SK-N-SH (cell line): ENCODE measurements around the gene EYA2. TPM values are rescaled to one million over a fixed set of nuclear protein-coding genes. Genes with fewer than 3 reads are reported as not detected.
"Not testable (repeated sequence)": the region's sequence is repeated elsewhere in the genome, so short reads cannot be mapped to it uniquely, and the experiment has no call there.

Experiments
- CTCF ChIA-PET: fragments of 300-600, 350-600 bp; formaldehyde crosslinking; extraction: SDS; loops from one replicate; lab custom pipeline; 2021; lab: Yijun Ruan, JAX
- POLR2A ChIA-PET: fragments of 350-600 bp; sonication (Branson Sonifier 250); formaldehyde crosslinking; extraction: SDS; loops from one replicate; lab custom pipeline; 2020; ENCODE audit warnings: antibody characterized with exemption, inconsistent platforms; lab: Yijun Ruan, JAX
- DNase-seq: peaks from one replicate; pipeline ENCODE4 v3.0.0; 2012
- H2AFZ ChIP-seq: fragments of 200-600 bp; sonication (generic); 2 replicates; pipeline ENCODE4 v1.8.1; 2016; ENCODE audit warnings: antibody characterized with exemption, mild to moderate bottlenecking, low read depth
- H3F3A ChIP-seq: fragments of 200-600 bp; sonication (generic); replicated peaks from 2 replicates; pipeline ENCODE3; 2016; ENCODE audit warnings: antibody characterized with exemption, mild to moderate bottlenecking; ENCODE audit not compliant: insufficient read depth
- H3K27ac ChIP-seq, 2 experiments: fragments of 200-500 bp in 1 of 2; fragments of 200-600 bp in 1 of 2; sonication (Bioruptor generic) in 1 of 2; sonication (generic), shearing (Covaris generic) in 1 of 2; 2 replicates each; pipeline versions ENCODE4 v1.5.1 to v1.6.1; 2014 to 2016; ENCODE audit warnings: low read depth in 2 of 2, inconsistent platforms in 1 of 2, low read length in 1 of 2, mild to moderate bottlenecking in 1 of 2, mixed read lengths in 1 of 2
- H3K27me3 ChIP-seq: fragments of 200-600 bp; sonication (generic), shearing (Covaris generic); 2 replicates; pipeline ENCODE4 v1.6.1; 2016; ENCODE audit warnings: mixed run types; ENCODE audit not compliant: insufficient read depth
- H3K36me3 ChIP-seq, 2 experiments: fragments of 200-500 bp in 1 of 2; fragments of 200-600 bp in 1 of 2; sonication (Bioruptor generic) in 1 of 2; sonication (generic) in 1 of 2; replicated peaks in 1 of 2; 2 replicates each; pipeline versions ENCODE3 to v1.5.1; 2014 to 2016; ENCODE audit warnings: low read length in 1 of 2, mild to moderate bottlenecking in 1 of 2; ENCODE audit not compliant: insufficient read depth in 2 of 2, control insufficient read depth in 1 of 2
- H3K4me1 ChIP-seq, 2 experiments: fragments of 200-500 bp in 1 of 2; fragments of 200-600 bp in 1 of 2; sonication (Bioruptor generic) in 1 of 2; sonication (generic), shearing (Covaris generic) in 1 of 2; 2 replicates each; pipeline versions ENCODE4 v1.5.1 to v1.6.1; 2014 to 2016; ENCODE audit warnings: low read depth in 1 of 2, low read length in 1 of 2, mixed run types in 1 of 2; ENCODE audit not compliant: insufficient read depth in 2 of 2, control insufficient read depth in 1 of 2
- H3K4me2 ChIP-seq: fragments of 200-600 bp; sonication (generic), shearing (Covaris generic); 2 replicates; pipeline ENCODE4 v1.6.1; 2017; ENCODE audit warnings: mixed run types
- H3K4me3 ChIP-seq, 2 experiments: fragments of 200-500 bp in 1 of 2; fragments of 200-600 bp in 1 of 2; sonication (Bioruptor generic) in 1 of 2; sonication (generic), shearing (Covaris generic) in 1 of 2; 2 replicates each; pipeline versions ENCODE4 v1.5.1 to v1.8.1; 2014 to 2016; ENCODE audit warnings: low read depth in 2 of 2, inconsistent platforms in 1 of 2, low read length in 1 of 2, mild to moderate bottlenecking in 1 of 2, mixed read lengths in 1 of 2, moderate library complexity in 1 of 2
- H3K79me2 ChIP-seq: fragments of 200-600 bp; sonication (generic); 2 replicates; pipeline ENCODE4 v1.8.1; 2017; ENCODE audit warnings: mild to moderate bottlenecking; ENCODE audit not compliant: insufficient read depth
- H3K9ac ChIP-seq: fragments of 200-600 bp; sonication (generic); 2 replicates; pipeline ENCODE4 v1.6.1; 2017; ENCODE audit warnings: mixed run types
- H3K9me2 ChIP-seq: fragments of 200-600 bp; sonication (generic); 2 replicates; pipeline ENCODE4 v1.6.1; 2017; ENCODE audit warnings: mixed run types
- H3K9me3 ChIP-seq: fragments of 200-600 bp; sonication (generic); 2 replicates; pipeline ENCODE4 v1.6.1; 2017; ENCODE audit warnings: mixed run types, mild to moderate bottlenecking, moderate library complexity
- H4K20me1 ChIP-seq: fragments of 200-600 bp; sonication (generic); 2 replicates; pipeline ENCODE4 v1.6.1; 2017; ENCODE audit warnings: mild to moderate bottlenecking, mixed run types; ENCODE audit not compliant: insufficient read depth
- CHD2 ChIP-seq: fragments of 150-350 bp; IDR thresholded peaks from 2 replicates; pipeline ENCODE4 v1.6.1; 2018; ENCODE audit warnings: low read length; ENCODE audit not compliant: partially characterized antibody
- FOXM1 ChIP-seq: IDR thresholded peaks from 2 replicates; pipeline ENCODE4 v1.4.0; 2012; ENCODE audit warnings: low read depth, mild to moderate bottlenecking
- GABPA ChIP-seq: IDR thresholded peaks from 2 replicates; pipeline ENCODE4 v1.4.0; 2012; ENCODE audit warnings: low read depth, mild to moderate bottlenecking
- GATA2 ChIP-seq: sonication (generic); formaldehyde crosslinking; IDR thresholded peaks from 2 replicates; pipeline ENCODE4 v1.5.0; 2020; ENCODE audit warnings: mild to moderate bottlenecking, missing genetic modification reagents
- JUND ChIP-seq: IDR thresholded peaks from 2 replicates; pipeline ENCODE4 v1.4.0; 2012
- NFIC ChIP-seq: IDR thresholded peaks from 2 replicates; pipeline ENCODE4 v1.4.0; 2012; ENCODE audit warnings: borderline replicate concordance
- NRF1 ChIP-seq: IDR thresholded peaks from 2 replicates; pipeline ENCODE4 v1.6.1; 2012; ENCODE audit warnings: low read depth, mild to moderate bottlenecking, low read length
- POLR2AphosphoS5 ChIP-seq: IDR thresholded peaks from 2 replicates; pipeline ENCODE4 v1.6.1; 2012; ENCODE audit warnings: low read depth, low read length
- RCOR1 ChIP-seq: fragments of 150-350 bp; IDR thresholded peaks from 2 replicates; pipeline ENCODE4 v1.6.1; 2017; ENCODE audit warnings: antibody characterized with exemption, low read length
- RFX5 ChIP-seq: IDR thresholded peaks from 2 replicates; pipeline ENCODE4 v1.6.1; 2012; ENCODE audit warnings: mild to moderate bottlenecking, improper control_type of control experiment, low read length
- RXRA ChIP-seq: IDR thresholded peaks from 2 replicates; pipeline ENCODE4 v1.4.0; 2012; ENCODE audit warnings: low read depth, mild to moderate bottlenecking, borderline replicate concordance
- SMC3 ChIP-seq: IDR thresholded peaks from 2 replicates; pipeline ENCODE4 v1.6.1; 2012; ENCODE audit warnings: low read depth, low read length, improper control_type of control experiment
- TCF12 ChIP-seq: IDR thresholded peaks from 2 replicates; pipeline ENCODE4 v1.4.0; 2012
- TEAD4 ChIP-seq: IDR thresholded peaks from 2 replicates; pipeline ENCODE4 v1.4.0; 2012; ENCODE audit warnings: mild to moderate bottlenecking, borderline replicate concordance; ENCODE audit not compliant: insufficient read depth
- WGBS: methylation state at CpG from one replicate; pipeline ENCODE4 v1.1.6; 2017; ENCODE audit warnings: low lambda C conversion rate; 5-methylcytosine and 5-hydroxymethylcytosine counted together
- polyA plus RNA-seq, 3 experiments: library from polyadenylated mRNA; depleted of rRNA; stranded (reverse); fragments of >200 nt; gene quantifications; 2 replicates each; pipeline ENCODE4 v1.2.3, GENCODE V29; 2012
- TF ChIP-seq, protein P1 (sequence below): fragments of 150-350 bp; IDR thresholded peaks from 2 replicates; pipeline ENCODE4 v1.6.1; 2016; ENCODE audit warnings: mild to moderate bottlenecking, low read depth, low read length
- TF ChIP-seq, protein P2 (sequence below): IDR thresholded peaks from 2 replicates; pipeline ENCODE4 v1.4.0; 2012; ENCODE audit warnings: low read depth
- TF ChIP-seq, protein P3 (sequence below): IDR thresholded peaks from 2 replicates; pipeline ENCODE4 v1.6.1; 2012; ENCODE audit warnings: mild to moderate bottlenecking, low read depth, low read length, moderate library complexity
- TF ChIP-seq, protein P4 (sequence below): fragments of 150-350 bp; IDR thresholded peaks from 2 replicates; pipeline ENCODE4 v1.6.1; 2017; ENCODE audit warnings: antibody characterized with exemption, low read length, low read depth, borderline replicate concordance
- TF ChIP-seq, protein P5 (sequence below): IDR thresholded peaks from 2 replicates; pipeline ENCODE4 v1.4.0; 2012; ENCODE audit warnings: low read depth, borderline replicate concordance
- TF ChIP-seq, protein P6 (sequence below): IDR thresholded peaks from 2 replicates; pipeline ENCODE4 v1.4.0; 2012; ENCODE audit warnings: low read depth, borderline replicate concordance

The EYA2 gene
- polyA plus RNA-seq, 1 of the 3 experiments (the other 2 are of a cell fraction) = 0.05 TPM

DNA sequence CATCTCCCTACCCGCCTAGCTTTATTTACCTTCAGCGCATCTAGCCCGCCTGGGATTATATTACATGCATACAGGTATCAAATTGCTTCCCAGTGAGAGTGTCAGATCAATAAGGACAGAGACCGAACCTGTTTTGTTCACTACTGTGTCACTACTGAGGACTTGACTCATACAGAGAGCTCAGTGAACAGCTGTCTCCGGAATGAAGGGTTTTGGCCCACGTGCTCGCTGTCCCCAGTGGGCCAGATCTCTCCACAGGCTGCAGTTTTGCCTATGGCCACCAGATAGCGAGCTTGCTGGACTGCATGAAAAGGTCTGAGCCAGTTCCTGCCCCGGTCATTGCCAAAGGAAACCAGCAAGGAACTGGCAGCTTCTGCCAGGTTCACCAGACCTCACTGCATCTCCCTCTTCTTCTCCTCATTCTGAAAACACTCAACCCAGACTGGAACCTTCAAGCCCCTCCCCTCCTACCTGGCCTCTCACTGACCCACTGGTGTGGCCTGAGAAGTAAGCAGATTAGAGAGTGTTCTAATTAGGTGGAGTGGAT, 311.0 kb downstream of the EYA2 start (continued):
- no peak for TF ChIP-seq CHD2
- no peak for TF ChIP-seq POLR2AphosphoS5
- TF ChIP-seq, protein P1, sequence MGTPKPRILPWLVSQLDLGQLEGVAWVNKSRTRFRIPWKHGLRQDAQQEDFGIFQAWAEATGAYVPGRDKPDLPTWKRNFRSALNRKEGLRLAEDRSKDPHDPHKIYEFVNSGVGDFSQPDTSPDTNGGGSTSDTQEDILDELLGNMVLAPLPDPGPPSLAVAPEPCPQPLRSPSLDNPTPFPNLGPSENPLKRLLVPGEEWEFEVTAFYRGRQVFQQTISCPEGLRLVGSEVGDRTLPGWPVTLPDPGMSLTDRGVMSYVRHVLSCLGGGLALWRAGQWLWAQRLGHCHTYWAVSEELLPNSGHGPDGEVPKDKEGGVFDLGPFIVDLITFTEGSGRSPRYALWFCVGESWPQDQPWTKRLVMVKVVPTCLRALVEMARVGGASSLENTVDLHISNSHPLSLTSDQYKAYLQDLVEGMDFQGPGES = no peak
- TF ChIP-seq, protein P2, sequence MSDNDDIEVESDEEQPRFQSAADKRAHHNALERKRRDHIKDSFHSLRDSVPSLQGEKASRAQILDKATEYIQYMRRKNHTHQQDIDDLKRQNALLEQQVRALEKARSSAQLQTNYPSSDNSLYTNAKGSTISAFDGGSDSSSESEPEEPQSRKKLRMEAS = 0 out of 2 replicates have a peak, but pooled peaks have one; percentile 56
- TF ChIP-seq TEAD4 = no peak
- TF ChIP-seq, protein P3, sequence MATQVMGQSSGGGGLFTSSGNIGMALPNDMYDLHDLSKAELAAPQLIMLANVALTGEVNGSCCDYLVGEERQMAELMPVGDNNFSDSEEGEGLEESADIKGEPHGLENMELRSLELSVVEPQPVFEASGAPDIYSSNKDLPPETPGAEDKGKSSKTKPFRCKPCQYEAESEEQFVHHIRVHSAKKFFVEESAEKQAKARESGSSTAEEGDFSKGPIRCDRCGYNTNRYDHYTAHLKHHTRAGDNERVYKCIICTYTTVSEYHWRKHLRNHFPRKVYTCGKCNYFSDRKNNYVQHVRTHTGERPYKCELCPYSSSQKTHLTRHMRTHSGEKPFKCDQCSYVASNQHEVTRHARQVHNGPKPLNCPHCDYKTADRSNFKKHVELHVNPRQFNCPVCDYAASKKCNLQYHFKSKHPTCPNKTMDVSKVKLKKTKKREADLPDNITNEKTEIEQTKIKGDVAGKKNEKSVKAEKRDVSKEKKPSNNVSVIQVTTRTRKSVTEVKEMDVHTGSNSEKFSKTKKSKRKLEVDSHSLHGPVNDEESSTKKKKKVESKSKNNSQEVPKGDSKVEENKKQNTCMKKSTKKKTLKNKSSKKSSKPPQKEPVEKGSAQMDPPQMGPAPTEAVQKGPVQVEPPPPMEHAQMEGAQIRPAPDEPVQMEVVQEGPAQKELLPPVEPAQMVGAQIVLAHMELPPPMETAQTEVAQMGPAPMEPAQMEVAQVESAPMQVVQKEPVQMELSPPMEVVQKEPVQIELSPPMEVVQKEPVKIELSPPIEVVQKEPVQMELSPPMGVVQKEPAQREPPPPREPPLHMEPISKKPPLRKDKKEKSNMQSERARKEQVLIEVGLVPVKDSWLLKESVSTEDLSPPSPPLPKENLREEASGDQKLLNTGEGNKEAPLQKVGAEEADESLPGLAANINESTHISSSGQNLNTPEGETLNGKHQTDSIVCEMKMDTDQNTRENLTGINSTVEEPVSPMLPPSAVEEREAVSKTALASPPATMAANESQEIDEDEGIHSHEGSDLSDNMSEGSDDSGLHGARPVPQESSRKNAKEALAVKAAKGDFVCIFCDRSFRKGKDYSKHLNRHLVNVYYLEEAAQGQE = no peak
- TF ChIP-seq SMC3 = peak; percentile 81
- no peak for TF ChIP-seq RCOR1
- TF ChIP-seq, protein P4, sequence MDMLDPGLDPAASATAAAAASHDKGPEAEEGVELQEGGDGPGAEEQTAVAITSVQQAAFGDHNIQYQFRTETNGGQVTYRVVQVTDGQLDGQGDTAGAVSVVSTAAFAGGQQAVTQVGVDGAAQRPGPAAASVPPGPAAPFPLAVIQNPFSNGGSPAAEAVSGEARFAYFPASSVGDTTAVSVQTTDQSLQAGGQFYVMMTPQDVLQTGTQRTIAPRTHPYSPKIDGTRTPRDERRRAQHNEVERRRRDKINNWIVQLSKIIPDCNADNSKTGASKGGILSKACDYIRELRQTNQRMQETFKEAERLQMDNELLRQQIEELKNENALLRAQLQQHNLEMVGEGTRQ = no peak
- no peak for TF ChIP-seq GABPA
- TF ChIP-seq, protein P5, sequence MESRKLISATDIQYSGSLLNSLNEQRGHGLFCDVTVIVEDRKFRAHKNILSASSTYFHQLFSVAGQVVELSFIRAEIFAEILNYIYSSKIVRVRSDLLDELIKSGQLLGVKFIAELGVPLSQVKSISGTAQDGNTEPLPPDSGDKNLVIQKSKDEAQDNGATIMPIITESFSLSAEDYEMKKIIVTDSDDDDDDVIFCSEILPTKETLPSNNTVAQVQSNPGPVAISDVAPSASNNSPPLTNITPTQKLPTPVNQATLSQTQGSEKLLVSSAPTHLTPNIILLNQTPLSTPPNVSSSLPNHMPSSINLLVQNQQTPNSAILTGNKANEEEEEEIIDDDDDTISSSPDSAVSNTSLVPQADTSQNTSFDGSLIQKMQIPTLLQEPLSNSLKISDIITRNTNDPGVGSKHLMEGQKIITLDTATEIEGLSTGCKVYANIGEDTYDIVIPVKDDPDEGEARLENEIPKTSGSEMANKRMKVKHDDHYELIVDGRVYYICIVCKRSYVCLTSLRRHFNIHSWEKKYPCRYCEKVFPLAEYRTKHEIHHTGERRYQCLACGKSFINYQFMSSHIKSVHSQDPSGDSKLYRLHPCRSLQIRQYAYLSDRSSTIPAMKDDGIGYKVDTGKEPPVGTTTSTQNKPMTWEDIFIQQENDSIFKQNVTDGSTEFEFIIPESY = no peak
- no peak for TF ChIP-seq TCF12
- TF ChIP-seq, protein P6, sequence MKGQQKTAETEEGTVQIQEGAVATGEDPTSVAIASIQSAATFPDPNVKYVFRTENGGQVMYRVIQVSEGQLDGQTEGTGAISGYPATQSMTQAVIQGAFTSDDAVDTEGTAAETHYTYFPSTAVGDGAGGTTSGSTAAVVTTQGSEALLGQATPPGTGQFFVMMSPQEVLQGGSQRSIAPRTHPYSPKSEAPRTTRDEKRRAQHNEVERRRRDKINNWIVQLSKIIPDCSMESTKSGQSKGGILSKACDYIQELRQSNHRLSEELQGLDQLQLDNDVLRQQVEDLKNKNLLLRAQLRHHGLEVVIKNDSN = no peak
- no peak for TF ChIP-seq JUND
- no peak for TF ChIP-seq NRF1
- no peak for TF ChIP-seq RFX5
- TF ChIP-seq RXRA = no peak
- no peak for TF ChIP-seq GATA2 (CRISPR knock-in tag)
- TF ChIP-seq FOXM1 = no peak
- no peak for TF ChIP-seq NFIC

DNA sequence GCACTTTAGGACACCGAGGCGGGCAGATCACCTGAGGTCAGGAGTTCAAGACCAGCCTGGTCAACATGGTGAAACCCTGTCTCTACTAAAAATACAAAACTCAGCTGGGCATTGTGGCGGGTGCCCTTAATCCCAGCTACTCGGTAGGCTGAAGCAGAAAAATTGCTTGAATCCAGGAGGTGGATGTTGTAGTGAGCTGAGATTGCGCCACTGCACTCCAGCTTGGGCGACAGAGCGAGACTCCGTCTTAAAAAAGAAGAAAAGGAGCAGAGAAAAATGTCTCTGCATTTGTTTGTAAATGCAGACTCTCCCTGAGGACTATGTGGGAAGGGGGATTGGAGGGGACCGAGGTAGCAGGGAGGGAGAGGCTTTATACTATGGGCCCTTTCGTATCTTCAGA, 311.9 kb downstream of the EYA2 start:
- H3K4me2 ChIP-seq, POLR2A ChIA-PET, H3F3A ChIP-seq, H3K9ac ChIP-seq, H3K9me3 ChIP-seq, H2AFZ ChIP-seq, H3K79me2 ChIP-seq, H3K4me1 ChIP-seq, H3K9me2 ChIP-seq, DNase-seq, H4K20me1 ChIP-seq, H3K4me3 ChIP-seq, H3K27me3 ChIP-seq, H3K27ac ChIP-seq: not testable (repeated sequence)
- peaks cover 18 to 29% of the 10 kb centered on the region in 2 experiments for H3K36me3 ChIP-seq
- CTCF ChIA-PET = interaction anchor here (0.9 to 16.2 kb wide), 19 partner anchors 10 to 415 kb away, joined by 3 to 323 read pairs (median 5); no protein-coding TSS in a partner anchor
- WGBS = 95% methylated on average over 10 of the region's 10 CpGs
